GM19324 (cell line): ENCODE results near the gene OR52B6.
A peak's percentile ranks its signal among the peaks of the same experiment; 100 is the strongest.
"Not testable (repeated sequence)": the region's sequence is repeated elsewhere in the genome, so short reads cannot be mapped to it uniquely, and the experiment has no call there.

Experiments used
- ATAC-seq: cut with Tn5 transposase; IDR thresholded peaks from one replicate; pipeline ENCODE4 v1.9.1; 2021; ENCODE audit warnings: mild to moderate bottlenecking, moderate library complexity; ENCODE audit not compliant: unreplicated experiment, low FRiP score

Gene OR52B6

GRCh38 chr11:5593146-5593545, 12.5 kb downstream of the OR52B6 start:
- ATAC-seq: no peak

DNA sequence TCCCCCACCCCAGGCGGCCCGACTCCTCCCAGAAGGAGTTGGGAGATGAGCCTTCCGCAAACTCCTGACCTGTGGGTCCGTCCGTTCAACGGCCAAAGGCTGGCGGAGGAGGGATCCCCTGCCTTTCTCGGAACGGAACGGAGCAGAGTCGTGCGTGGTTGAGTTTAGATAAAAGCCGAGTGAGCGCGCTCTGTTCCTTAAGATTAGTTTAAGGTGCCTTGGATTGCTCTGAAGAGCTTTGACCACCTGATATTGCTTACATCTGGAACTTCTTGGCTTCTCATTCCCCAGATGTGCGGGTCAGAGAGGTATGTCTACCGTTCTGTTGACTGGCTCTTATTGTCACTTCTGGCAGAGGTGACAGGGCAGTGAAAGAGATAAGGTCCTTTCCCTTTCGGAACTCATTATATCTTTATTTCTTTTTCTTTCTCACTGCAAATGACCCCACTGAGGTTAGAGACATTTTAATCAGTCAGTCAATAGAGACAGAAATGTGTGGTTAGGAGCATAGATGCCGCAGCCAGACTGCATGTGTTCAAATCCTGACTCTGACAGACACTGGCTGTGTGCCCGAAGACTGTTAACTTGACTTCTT, 16.0 kb downstream of the OR52B6 start, which contains the start of gene TRIM6:
Gene TRIM6, plus strand, starts transcription at position 31 of the 595 bp plus-strand sequence. Its CDS starts 261 bp downstream, at position 292.
- no peak for ATAC-seq

DNA sequence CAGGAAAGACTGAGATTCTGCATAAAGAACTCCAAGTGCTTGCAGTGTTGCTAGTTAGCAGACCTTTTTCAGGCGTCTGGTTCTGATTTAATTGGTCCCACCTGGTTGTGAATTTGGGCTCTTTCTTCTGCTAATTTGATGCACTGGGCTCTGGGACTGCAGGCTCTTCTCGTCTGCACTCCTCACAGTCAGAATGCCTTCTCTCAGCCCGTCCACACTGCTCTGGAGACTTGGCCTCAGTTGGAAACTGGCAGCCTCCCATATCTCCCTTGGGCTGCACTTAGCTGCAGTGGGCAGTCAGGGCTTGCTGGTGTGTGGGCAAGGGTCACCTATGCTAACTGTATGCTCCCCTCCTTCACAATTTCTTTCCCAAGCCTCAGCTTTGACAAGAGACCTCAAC, 17.3 kb downstream of the OR52B6 start:
- ATAC-seq: no peak

DNA sequence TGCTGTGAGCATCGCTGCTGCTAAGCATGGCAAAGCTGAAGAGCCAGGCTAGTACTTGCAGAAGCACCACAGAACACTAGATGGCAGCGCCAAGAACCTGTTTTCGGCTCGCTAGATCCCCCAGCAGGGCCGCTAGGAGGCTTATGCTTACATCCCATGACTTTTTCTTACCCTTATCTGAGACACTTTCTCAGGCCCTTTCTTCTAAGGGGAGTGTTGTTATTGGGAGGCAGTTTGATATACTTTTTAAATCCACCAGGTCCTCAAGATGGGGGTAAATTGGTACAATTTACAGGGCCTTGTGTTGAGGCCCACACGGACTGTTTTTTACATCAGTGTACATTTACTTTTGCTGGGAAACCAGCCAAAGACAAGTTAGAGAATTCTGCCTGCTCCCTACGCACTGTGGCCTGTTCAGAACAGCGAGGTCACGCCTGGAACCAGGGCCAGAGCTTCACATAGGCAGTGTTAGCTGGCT, 19.7 kb downstream of the OR52B6 start:
- ATAC-seq: peak; percentile 68

GRCh38 chr11:5602791-5603190, 22.1 kb downstream of the OR52B6 start:
- ATAC-seq: not testable (repeated sequence)

- ATAC-seq: no peak
Measured at GRCh38 chr11:5603326-5603725, 22.6 kb downstream of the OR52B6 start.

GRCh38 chr11:5604896-5605295, 24.2 kb downstream of the OR52B6 start:
- ATAC-seq: no peak

- ATAC-seq: no peak
Measured at GRCh38 chr11:5605849-5606248, 25.2 kb downstream of the OR52B6 start.

GRCh38 chr11:5608808-5609207, 28.1 kb downstream of the OR52B6 start:
- no peak for ATAC-seq

- ATAC-seq: no peak
Measured at GRCh38 chr11:5610446-5610845, 29.8 kb downstream of the OR52B6 start.

- no peak for ATAC-seq
Measured at GRCh38 chr11:5611627-5612026, 30.9 kb downstream of the OR52B6 start.

DNA sequence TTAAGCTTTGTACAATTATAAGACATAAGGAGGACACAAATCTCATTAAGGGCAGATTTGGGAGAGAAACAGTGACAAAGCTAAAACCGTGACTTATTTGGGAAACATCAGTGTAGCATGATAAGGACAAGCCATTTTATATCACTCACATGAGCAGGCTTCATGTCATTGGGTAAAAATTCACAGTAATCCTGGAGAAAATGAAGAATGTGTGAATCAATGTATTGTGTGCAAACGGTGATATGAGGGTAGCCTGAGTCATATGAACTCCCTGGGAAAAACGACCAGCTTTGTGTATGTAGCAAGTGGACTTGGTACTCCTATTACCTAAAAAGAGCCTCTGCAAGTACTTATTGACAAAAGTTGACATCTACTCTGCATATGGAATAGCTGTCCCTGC, 38.1 kb downstream of the OR52B6 start:
- no peak for ATAC-seq

- ATAC-seq: no peak
Measured at GRCh38 chr11:5620651-5621521, 40.2 kb downstream of the OR52B6 start.

- ATAC-seq: no peak
Measured at GRCh38 chr11:5621580-5621979, 40.9 kb downstream of the OR52B6 start.

GRCh38 chr11:5622802-5623201, 42.1 kb downstream of the OR52B6 start:
- ATAC-seq: no peak

GRCh38 chr11:5624489-5625279, 44.0 kb downstream of the OR52B6 start, which contains the start of gene TRIM34:
TSS of gene TRIM34 (plus strand) at chr11:5625001. CDS start at chr11:5632332, 7,331 bp downstream.
- peak; percentile 96 for ATAC-seq

GRCh38 chr11:5625281-5625680, 44.6 kb downstream of the OR52B6 start:
- no peak for ATAC-seq

DNA sequence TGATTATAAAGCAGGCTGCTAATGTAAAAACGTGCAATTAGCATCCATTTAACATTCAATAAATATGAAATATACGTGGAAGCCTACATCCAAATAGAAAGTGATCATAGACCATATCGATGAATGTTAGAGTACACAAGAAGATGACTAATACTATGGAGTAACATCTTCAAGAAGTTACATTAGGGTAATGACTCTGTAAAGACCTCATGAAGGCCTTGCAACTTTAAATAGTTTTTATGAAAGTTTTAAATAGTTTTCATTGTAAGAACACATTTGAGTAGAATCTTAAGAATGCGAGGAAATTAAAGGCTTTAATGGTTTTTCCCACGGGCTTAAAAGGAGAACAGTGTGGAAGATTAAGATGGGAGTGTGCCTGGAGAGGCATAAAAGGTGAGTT, 45.5 kb downstream of the OR52B6 start:
- ATAC-seq: no peak

- no peak for ATAC-seq
Measured at GRCh38 chr11:5631417-5631816, 50.7 kb downstream of the OR52B6 start.
